GM12873 (cell line): ENCODE measurements around the gene ITPRID2.

Source experiments
- TF ChIP-seq, protein P1 (sequence below): IDR thresholded peaks from 2 replicates; pipeline ENCODE4 v1.5.1; 2012; ENCODE audit warnings: low read depth, mild to moderate bottlenecking, moderate library complexity, low read length, control low read depth; ENCODE audit not compliant: insufficient read depth; ENCODE audit errors: missing control alignments

The ITPRID2 gene

DNA sequence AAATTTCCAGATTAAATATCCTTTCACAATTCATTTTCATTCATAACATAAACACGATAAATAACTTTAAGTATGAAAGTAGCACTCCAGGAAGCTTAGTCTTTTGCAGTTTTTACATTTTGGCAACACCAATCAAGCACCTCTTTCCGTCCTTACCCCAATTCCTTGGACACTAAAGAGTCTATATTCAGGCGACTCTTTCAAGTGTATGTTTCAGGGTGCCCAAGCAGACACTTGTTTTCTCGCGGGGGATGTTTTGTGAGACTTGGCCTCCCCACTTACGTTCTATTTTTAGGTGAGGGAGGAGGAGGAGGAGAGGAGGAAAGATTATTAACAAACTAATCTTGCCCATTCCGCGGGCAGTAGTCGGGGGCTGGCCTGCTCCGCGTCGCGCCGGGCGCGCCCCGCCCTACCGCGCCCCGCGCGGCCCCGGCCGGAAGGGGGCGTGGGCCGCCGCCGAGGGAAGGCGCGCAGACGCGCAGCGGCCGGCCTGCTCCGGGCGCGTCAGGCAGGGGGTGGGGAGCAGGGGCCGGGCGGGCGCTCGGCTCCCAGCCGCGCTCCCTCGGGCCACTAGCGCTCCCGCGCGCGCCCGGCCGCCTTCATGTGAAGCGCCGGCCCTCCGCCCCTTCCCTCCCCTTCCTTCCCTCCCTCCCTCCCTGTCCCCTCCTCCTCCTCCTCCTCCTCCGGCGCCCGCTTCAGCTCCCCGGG is at the start of gene ITPRID2:
ITPRID2 (plus strand) TSS at position 473 of the 708 bp plus-strand sequence. CDS start 337 bp downstream, outside the sequence.
- TF ChIP-seq, protein P1, sequence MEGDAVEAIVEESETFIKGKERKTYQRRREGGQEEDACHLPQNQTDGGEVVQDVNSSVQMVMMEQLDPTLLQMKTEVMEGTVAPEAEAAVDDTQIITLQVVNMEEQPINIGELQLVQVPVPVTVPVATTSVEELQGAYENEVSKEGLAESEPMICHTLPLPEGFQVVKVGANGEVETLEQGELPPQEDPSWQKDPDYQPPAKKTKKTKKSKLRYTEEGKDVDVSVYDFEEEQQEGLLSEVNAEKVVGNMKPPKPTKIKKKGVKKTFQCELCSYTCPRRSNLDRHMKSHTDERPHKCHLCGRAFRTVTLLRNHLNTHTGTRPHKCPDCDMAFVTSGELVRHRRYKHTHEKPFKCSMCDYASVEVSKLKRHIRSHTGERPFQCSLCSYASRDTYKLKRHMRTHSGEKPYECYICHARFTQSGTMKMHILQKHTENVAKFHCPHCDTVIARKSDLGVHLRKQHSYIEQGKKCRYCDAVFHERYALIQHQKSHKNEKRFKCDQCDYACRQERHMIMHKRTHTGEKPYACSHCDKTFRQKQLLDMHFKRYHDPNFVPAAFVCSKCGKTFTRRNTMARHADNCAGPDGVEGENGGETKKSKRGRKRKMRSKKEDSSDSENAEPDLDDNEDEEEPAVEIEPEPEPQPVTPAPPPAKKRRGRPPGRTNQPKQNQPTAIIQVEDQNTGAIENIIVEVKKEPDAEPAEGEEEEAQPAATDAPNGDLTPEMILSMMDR: no peak

DNA sequence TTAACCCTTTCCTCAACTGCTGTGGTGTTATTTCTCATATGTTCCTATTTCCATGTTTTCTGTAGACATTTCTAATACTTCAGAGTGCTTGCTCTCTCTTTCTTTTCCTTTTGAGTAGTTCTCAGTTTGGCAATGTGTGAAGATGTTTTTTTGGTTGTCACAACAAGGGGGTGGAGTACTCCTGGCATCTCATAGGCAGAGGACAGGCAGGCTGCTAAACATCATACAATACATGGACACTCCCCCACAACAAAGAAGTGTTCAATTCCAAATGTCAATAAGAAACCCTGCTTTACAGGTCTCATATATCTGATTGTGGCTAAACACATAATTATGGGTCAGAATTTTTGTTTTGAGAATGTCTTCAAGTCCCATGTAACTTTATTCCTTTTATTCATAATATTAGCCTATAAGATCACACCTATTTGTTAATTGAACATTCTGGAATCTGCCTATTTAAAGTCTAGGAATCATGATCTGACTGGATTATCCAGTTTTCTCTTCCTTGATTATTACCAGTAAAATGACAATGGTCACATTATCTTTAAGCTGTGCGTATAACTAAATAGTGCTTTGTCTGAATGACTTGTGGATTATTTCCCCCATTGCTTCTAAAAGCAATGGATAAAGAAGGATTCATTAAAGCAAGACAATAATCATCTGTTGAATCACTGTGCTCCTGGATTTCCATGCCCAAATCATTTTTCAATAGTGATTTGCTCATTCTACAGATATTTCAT is 46.8 kb upstream of the ITPRID2 start:
- TF ChIP-seq, protein P1: no peak

DNA sequence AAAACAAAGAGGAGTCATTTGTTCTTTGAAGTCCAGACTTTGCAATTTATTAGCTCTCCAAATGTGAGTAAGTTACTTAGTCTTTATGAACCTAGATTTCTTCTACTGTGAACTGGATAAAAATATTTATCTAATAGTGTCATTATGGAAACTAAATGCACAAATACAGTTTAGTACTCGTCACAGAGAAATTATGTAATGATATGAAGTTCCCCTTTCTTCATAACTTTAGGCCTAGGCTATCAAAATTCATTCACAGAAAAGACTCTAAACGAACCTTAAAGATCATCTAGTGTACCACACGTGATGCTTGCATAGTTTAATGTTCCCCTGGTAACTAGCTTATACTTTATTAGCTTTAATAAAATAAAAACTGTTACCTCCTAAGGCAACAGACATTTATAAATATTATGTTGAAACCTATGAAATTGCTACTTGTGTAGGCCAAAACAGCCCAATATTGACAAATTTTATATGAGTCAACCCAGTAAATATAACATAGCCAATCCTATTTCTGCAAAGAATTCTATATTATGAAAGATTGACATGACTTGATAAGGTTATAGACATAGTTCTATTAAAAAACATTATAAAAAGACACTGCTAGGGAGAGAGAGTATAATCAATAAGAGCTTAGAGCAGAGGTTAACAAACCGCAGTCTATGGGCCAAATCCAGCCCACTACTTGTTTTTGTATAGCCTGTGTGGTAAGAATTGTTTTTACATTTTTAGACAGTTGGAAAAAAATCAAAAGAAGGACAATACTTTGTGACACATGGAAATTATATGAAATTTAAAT is 44.9 kb upstream of the ITPRID2 start:
- TF ChIP-seq, protein P1: no peak

DNA sequence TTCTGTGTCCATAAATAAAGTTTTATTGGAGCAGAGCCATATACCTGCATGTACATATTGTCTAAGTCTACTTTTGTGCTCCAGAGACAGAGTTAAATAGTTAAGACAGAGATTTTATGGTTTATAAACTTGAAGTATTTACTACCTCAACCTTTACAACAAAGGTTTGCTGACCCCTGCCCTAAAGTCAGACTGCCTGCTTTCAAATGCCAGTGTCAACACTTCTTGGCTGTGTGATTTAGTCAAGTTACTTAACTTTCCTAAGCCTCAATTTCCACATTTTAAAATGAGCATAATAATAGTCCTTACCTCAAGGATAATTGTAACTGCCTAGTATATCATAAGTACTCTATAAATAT is 44.4 kb upstream of the ITPRID2 start:
- TF ChIP-seq, protein P1: no peak

DNA sequence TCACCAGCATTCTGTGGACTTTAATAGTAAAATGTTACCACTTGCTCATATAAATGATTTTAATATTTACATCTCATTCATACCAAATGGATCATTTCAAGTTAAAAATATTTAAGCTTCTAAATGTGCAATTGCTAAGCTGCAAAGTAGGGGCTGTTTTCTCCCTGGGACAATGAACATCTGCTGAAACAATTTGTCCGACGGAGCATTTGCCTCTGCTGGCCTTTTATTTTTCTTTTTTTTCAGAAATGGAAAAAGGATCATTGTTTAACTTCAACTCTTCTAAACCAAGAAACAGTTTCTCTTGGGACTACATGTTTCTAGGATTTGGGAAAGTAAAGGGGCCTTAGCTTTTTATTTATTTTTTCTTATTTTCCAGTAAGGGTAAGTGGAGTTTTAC is 43.8 kb upstream of the ITPRID2 start:
- TF ChIP-seq, protein P1: no peak

DNA sequence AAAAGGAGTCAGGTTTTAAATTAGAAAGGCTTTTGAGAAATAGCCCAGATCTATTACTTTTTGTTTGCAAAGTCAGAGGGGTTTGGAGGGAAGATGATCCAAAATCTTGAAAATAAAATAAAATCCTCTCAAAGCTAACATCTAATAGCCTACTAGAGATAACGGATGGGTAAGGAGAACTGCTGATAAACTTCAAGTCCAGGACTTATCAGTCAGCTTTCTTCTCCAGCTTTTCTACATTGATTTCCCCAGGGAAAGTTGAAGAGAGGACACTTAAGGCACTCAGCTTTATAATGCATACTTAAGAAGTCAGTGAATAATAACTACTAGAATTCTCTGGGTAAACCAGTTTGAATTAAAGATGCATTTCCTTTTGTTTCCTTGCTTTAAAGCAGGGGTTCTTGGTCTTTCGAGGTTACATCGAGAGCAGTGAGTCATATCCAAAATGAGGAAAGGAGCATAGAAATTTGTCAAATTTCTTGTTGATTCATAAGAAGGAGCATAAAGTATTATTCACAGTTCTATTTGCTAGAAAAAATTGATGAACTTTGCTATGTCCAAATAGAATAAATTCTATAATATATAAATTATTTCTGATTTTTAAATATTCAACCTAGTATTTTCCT is 43.2 kb upstream of the ITPRID2 start:
- TF ChIP-seq, protein P1: no peak
